Mesenchymal stem cell (in vitro differentiated cells and primary cell): ENCODE data around the gene SLIT3.
A peak's percentile ranks its signal among the peaks of the same experiment; 100 is the strongest.

Source experiments
- DNase-seq: peaks from one replicate; pipeline ENCODE4 v3.0.0-alpha.2; 2013
- H2AFZ ChIP-seq: one replicate; pipeline ENCODE4 v1.6.1; 2013; ENCODE audit warnings: low read depth, mild to moderate bottlenecking, control low read depth, inconsistent platforms, low read length, moderate library complexity
- H2AK5ac ChIP-seq: 2 replicates; pipeline ENCODE4 v1.6.1; 2013; ENCODE audit warnings: low read length, moderate library complexity, mild to moderate bottlenecking, inconsistent platforms; ENCODE audit not compliant: severe bottlenecking
- H2BK120ac ChIP-seq: one replicate; pipeline ENCODE4 v1.6.1; 2013; ENCODE audit warnings: low read depth, mild to moderate bottlenecking, inconsistent platforms, low read length, moderate library complexity
- H2BK12ac ChIP-seq, 2 experiments: one replicate each; pipeline ENCODE4 v1.6.1; 2013; ENCODE audit warnings: inconsistent platforms in 2 of 2, low read length in 2 of 2, mild to moderate bottlenecking in 2 of 2, moderate library complexity in 2 of 2, control low read depth in 1 of 2
- H2BK15ac ChIP-seq: one replicate; pipeline ENCODE4 v1.6.1; 2013; ENCODE audit warnings: mild to moderate bottlenecking, low read depth, inconsistent platforms; ENCODE audit not compliant: poor library complexity, severe bottlenecking
- H2BK5ac ChIP-seq: 2 replicates; pipeline ENCODE4 v1.6.1; 2013; ENCODE audit warnings: low read depth, mild to moderate bottlenecking, low read length, control low read depth, inconsistent platforms; ENCODE audit not compliant: poor library complexity, severe bottlenecking
- H3K14ac ChIP-seq, 2 experiments: one replicate each; pipeline ENCODE4 v1.6.1; 2013; ENCODE audit warnings: inconsistent platforms in 2 of 2, low read length in 2 of 2, control low read depth in 1 of 2, mild to moderate bottlenecking in 1 of 2, moderate library complexity in 1 of 2
- H3K18ac ChIP-seq, 2 experiments: one replicate each; pipeline ENCODE4 v1.6.1; 2013; ENCODE audit warnings: inconsistent platforms in 2 of 2, low read length in 2 of 2, control low read depth in 1 of 2, low read depth in 1 of 2, mild to moderate bottlenecking in 1 of 2
- H3K23ac ChIP-seq, 2 experiments: one replicate each; pipeline ENCODE4 v1.6.1; 2013; ENCODE audit warnings: inconsistent platforms in 2 of 2, low read length in 2 of 2, mild to moderate bottlenecking in 2 of 2, moderate library complexity in 2 of 2, control low read depth in 1 of 2
- H3K27ac ChIP-seq: 2 replicates; pipeline ENCODE4 v1.5.1; 2013; ENCODE audit warnings: mild to moderate bottlenecking, moderate library complexity, low read length, control low read depth, inconsistent platforms; ENCODE audit not compliant: poor library complexity, severe bottlenecking
- H3K27me3 ChIP-seq, 2 experiments: 2 replicates each; pipeline versions ENCODE4 v1.6.1 to v1.7.0; 2013; ENCODE audit warnings: low read length in 2 of 2, mild to moderate bottlenecking in 2 of 2, moderate library complexity in 2 of 2, control low read depth in 1 of 2, inconsistent platforms in 1 of 2; ENCODE audit not compliant: control insufficient read depth in 1 of 2, insufficient read depth in 1 of 2
- H3K36me3 ChIP-seq, 2 experiments: 2 replicates each; pipeline versions ENCODE4 v1.6.1 to v1.7.0; 2013; ENCODE audit warnings: low read length in 2 of 2, control low read depth in 1 of 2, inconsistent platforms in 1 of 2, low read depth in 1 of 2, mild to moderate bottlenecking in 1 of 2; ENCODE audit not compliant: insufficient read depth in 2 of 2, control insufficient read depth in 1 of 2
- H3K4ac ChIP-seq, 2 experiments: one replicate each; pipeline ENCODE4 v1.6.1; 2013; ENCODE audit warnings: inconsistent platforms in 2 of 2, low read length in 2 of 2, mild to moderate bottlenecking in 2 of 2, moderate library complexity in 2 of 2, control low read depth in 1 of 2, low read depth in 1 of 2
- H3K4me1 ChIP-seq: 2 replicates; pipeline ENCODE4 v1.6.1; 2013; ENCODE audit warnings: low read depth, low read length, control low read depth; ENCODE audit not compliant: control insufficient read depth, insufficient read depth
- H3K4me2 ChIP-seq: 2 replicates; pipeline ENCODE4 v1.6.1; 2013; ENCODE audit warnings: low read length, mild to moderate bottlenecking, inconsistent platforms; ENCODE audit not compliant: poor library complexity, severe bottlenecking
- H3K4me3 ChIP-seq, 2 experiments: 2 replicates each; pipeline versions ENCODE4 v1.5.1 to v1.7.0; 2013; ENCODE audit warnings: low read length in 2 of 2, mild to moderate bottlenecking in 2 of 2, control low read depth in 1 of 2, low read depth in 1 of 2; ENCODE audit not compliant: insufficient read depth in 1 of 2
- H3K79me1 ChIP-seq: replicated peaks from 2 replicates; pipeline ENCODE4 v1.6.1; 2013; ENCODE audit warnings: mild to moderate bottlenecking, control low read depth, low read length, inconsistent platforms; ENCODE audit not compliant: poor library complexity, severe bottlenecking
- H3K9ac ChIP-seq: 2 replicates; pipeline ENCODE4 v1.7.0; 2013; ENCODE audit warnings: mild to moderate bottlenecking, low read length, moderate library complexity
- H3K9me3 ChIP-seq: 2 replicates; pipeline ENCODE4 v1.7.0; 2013; ENCODE audit warnings: mild to moderate bottlenecking, low read length; ENCODE audit not compliant: control insufficient read depth
- H4K8ac ChIP-seq: one replicate; pipeline ENCODE4 v1.6.1; 2013; ENCODE audit warnings: inconsistent platforms, mild to moderate bottlenecking, low read length, moderate library complexity
- H4K91ac ChIP-seq: one replicate; pipeline ENCODE4 v1.6.1; 2013; ENCODE audit warnings: mild to moderate bottlenecking, low read length, inconsistent platforms
- WGBS: methylation state at CpG from one replicate; pipeline ENCODE4 v1.1.7; 2013; ENCODE audit warnings: mixed read lengths; 5-methylcytosine and 5-hydroxymethylcytosine counted together

Gene SLIT3

DNA sequence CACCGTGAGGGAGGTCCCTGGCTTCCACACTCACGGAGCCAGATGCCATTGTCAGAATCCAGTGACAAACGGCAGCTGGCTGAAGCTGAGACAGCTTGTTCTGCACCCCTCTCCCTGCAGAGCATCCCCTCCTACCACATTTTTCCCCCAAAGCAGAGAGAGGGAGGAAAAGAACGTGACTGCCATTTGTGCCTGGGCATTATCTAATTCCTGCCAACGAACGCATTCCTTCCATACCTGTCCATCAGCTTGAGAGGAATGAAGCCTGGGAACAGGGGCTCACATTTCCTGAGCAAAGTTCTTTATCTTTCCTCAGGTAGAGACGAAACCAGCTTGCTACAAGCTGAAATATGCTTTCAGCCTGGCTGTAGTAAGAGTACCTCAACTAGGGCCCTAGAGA is 175.4 kb downstream of the SLIT3 start:
- H3K36me3 ChIP-seq: peaks cover 0 to 16% of the 10 kb centered on the region in 2 experiments
- no peak overlapping the region for H3K4ac ChIP-seq
- no peak overlapping the region for H2BK120ac ChIP-seq
- no peak for DNase-seq
- H3K9me3 ChIP-seq: peaks cover 3% of the 10 kb centered on the region
- H2BK15ac ChIP-seq: no peak overlapping the region
- H2BK5ac ChIP-seq: no peak overlapping the region
- WGBS: 72% methylated on average over 7 of the region's 7 CpGs
- H2AK5ac ChIP-seq: no peak overlapping the region
- no peak overlapping the region for H4K8ac ChIP-seq
- H3K4me3 ChIP-seq: no peak overlapping the region
- no peak overlapping the region for H3K4me2 ChIP-seq
- no peaks in the 10 kb centered on the region for H3K4me1 ChIP-seq
- no peak overlapping the region for H3K18ac ChIP-seq
- no peak overlapping the region for H4K91ac ChIP-seq
- no peak overlapping the region for H3K23ac ChIP-seq
- no peak overlapping the region for H2BK12ac ChIP-seq
- H3K79me1 ChIP-seq: no peaks in the 10 kb centered on the region
- no peak overlapping the region for H3K14ac ChIP-seq
- H3K27ac ChIP-seq: no peak overlapping the region
- H2AFZ ChIP-seq: no peak overlapping the region
- H3K27me3 ChIP-seq: no peaks in the 10 kb centered on the region
- H3K9ac ChIP-seq: no peak overlapping the region

DNA sequence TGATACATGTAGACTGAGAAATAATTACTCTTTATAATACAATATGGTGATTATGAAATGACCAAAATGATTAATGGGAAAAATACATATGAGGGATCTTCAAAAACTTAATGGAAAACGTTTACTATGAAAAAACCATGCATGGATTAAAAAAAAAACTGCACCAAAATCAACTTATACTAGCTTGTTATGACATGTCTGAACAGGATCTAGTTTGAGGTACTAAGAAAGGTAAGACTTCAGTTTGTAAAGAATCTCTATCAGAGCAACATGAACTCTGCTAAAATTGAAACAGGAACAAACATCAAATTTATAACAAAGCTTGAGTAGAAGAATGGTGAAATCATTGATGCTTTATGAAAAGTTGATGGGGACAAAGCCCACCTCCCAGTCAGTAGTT is 178.0 kb downstream of the SLIT3 start:
- H2AFZ ChIP-seq: no peak overlapping the region
- no peak overlapping the region for H2BK5ac ChIP-seq
- no peaks in the 10 kb centered on the region for H3K4me1 ChIP-seq
- H2AK5ac ChIP-seq: no peak overlapping the region
- H3K79me1 ChIP-seq: no peaks in the 10 kb centered on the region
- peaks cover 3% of the 10 kb centered on the region for H3K9me3 ChIP-seq
- no CpG with 5 or more reads among the region's 1 CpG for WGBS
- no peak overlapping the region for H3K14ac ChIP-seq
- no peak for DNase-seq
- H4K8ac ChIP-seq: no peak overlapping the region
- H3K18ac ChIP-seq: no peak overlapping the region
- H3K9ac ChIP-seq: no peak overlapping the region
- peaks cover 0 to 34% of the 10 kb centered on the region in 2 experiments for H3K36me3 ChIP-seq
- no peak overlapping the region for H3K23ac ChIP-seq
- H3K27me3 ChIP-seq: no peaks in the 10 kb centered on the region
- no peak overlapping the region for H3K27ac ChIP-seq
- no peak overlapping the region for H4K91ac ChIP-seq
- no peak overlapping the region for H2BK12ac ChIP-seq
- no peak overlapping the region for H3K4me3 ChIP-seq
- no peak overlapping the region for H2BK120ac ChIP-seq
- H3K4me2 ChIP-seq: no peak overlapping the region
- no peak overlapping the region for H2BK15ac ChIP-seq
- H3K4ac ChIP-seq: no peak overlapping the region

DNA sequence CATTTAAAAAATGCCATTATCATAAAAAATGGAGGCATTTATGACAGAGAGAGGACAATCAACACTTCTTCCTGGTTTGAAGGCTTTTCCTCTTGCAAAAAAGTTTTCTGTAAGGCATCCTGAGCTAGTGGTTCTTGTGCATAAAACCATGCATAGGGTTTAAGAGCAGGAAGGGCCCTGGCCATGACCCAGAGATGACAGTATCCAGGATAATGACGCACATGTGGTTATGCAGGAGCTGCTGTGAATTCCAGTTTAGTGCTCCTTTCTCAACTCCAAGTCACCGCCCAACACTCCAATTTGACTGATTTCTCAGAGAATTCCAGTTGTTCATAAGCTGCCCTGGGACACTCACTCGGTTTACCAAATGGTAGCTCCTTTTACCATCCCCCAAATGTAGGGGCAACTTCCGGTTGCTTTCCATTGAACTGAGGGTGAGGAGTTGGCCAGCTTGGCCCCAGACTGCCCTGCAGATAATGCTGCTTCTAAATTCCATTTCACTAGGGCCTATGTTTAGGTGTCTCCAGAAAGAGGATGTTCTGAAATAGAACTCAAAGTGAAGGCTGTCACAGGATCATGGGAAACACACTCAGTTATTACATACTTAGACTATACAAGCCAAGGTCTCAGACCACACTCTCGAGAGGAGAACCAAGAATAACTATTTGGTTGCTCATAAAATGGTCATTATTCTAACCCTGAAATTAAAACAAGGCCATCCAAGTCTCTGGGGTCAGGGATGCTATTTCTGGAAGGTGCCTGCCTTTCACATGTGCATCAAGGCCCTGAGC is 179.1 kb downstream of the SLIT3 start:
- WGBS: 74% methylated on average over 5 of the region's 5 CpGs
- H2BK5ac ChIP-seq: no peak overlapping the region

GRCh38 chr5:169119288-169120048 is 181.5 kb downstream of the SLIT3 start:
- no peak overlapping the region for H2BK5ac ChIP-seq

More for the DNA sequence above, 179.1 kb downstream of the SLIT3 start:
- Histone ChIP-seq H3K18ac (no peak overlapping the region), H3K23ac (no peak overlapping the region), H2AK5ac (no peak overlapping the region), H4K91ac (no peak overlapping the region), H3K36me3 (peaks cover 0 to 34% of the 10 kb centered on the region in 2 experiments), H3K27me3 (no peaks in the 10 kb centered on the region), H2BK15ac (no peak overlapping the region), H3K4me2 (no peak overlapping the region), H3K14ac (no peak overlapping the region), H3K79me1 (no peaks in the 10 kb centered on the region), H3K9ac (no peak overlapping the region), H2AFZ (no peak overlapping the region), H4K8ac (no peak overlapping the region), H3K9me3 (peaks cover 3% of the 10 kb centered on the region), H3K4ac (no peak overlapping the region), H2BK12ac (no peak overlapping the region), H3K27ac (no peak overlapping the region), H3K4me1 (no peaks in the 10 kb centered on the region), H2BK120ac (no peak overlapping the region), H3K4me3 (no peak overlapping the region)
- DNase-seq: peak; percentile 3

More at GRCh38 chr5:169119288-169120048, 181.5 kb downstream of the SLIT3 start:
- Histone ChIP-seq H3K27ac (no peak overlapping the region), H3K36me3 (peaks cover 0 to 33% of the 10 kb centered on the region in 2 experiments), H3K4me2 (no peak overlapping the region), H3K79me1 (no peaks in the 10 kb centered on the region), H3K4ac (no peak overlapping the region), H3K14ac (no peak overlapping the region), H3K4me3 (no peak overlapping the region), H3K23ac (no peak overlapping the region), H4K8ac (no peak overlapping the region), H2BK120ac (no peak overlapping the region), H3K27me3 (no peaks in the 10 kb centered on the region), H3K18ac (no peak overlapping the region), H2AFZ (no peak overlapping the region), H2BK12ac (no peak overlapping the region), H3K9me3 (peaks cover 3% of the 10 kb centered on the region), H4K91ac (no peak overlapping the region), H3K4me1 (no peaks in the 10 kb centered on the region), H2AK5ac (no peak overlapping the region), H3K9ac (no peak overlapping the region), H2BK15ac (no peak overlapping the region)
- DNase-seq: no peak
- WGBS: 64% methylated on average over 6 of the region's 6 CpGs
